Measurements from ENCODE around the gene ASF1A.

ASF1A gene

DNA sequence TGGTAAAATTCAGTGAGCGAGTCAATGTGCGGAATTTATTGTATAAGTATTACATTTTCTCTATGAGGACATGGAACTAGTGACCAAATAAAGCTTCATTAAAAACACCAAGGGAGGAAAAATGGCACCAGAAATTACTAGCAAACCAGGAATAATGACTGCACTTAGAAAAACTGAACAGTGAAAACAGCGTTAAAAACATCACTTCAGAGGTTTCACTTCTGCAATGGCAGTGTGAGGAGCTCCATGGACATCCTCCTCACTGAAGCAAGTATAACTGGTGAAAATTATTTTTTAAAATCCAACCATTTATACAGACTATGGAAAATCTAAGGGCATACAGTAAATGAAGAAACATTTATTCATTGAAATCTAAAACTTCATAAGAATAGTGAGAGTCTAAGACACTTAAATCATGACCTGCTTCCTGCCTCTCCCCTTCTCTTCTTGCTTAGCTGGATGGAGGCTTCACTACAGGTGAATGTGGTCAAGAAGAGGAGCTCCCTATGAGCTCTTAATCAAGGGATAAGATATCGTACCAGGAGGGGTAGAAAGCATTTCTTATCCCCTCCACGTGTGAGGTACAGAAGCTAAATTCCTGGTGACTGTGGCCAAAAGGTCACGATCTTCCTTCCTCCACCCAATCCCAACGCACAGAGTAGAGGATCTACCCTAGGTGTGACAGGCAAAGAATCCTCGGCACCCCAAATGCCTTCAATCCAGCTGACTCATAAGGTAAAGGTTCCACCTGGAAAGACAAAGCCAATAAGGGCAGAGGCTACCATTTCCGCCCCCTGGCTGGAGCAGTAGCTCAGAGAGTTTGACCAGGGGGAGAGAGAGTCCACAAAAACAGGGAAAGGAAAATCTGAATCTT is 12.3 kb upstream of the ASF1A start:
- DNase-seq (ENCODE audit: low spot score): peak; percentile 30

DNA sequence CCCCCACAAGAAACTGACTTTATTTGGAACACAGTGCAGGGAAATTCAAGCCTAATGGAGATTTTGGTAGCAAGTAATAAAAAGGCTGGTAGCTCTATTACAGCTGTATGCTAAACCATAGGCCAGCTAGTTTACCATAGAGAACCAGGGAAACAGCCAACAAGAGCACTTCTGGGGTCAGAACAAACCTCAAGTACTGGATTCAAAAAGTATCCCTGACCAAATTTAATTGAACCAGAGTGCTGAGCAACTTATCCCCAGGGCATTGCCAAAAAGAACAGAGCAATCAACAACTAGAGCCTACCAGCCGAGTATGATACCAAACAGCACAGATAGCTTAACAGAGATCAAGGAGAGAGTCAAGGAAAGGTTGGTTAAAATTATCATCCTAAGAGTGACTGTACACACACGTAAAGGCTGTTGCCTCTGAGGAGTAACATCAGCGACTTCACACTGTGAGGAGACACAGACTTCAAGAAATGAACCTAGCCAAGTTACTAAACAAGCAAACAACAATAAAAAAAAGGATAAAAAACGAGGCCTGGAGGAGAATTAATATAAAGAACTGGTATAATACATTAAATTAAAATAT is 11.5 kb upstream of the ASF1A start:
- DNase-seq (ENCODE audit: low spot score): no peak

DNA sequence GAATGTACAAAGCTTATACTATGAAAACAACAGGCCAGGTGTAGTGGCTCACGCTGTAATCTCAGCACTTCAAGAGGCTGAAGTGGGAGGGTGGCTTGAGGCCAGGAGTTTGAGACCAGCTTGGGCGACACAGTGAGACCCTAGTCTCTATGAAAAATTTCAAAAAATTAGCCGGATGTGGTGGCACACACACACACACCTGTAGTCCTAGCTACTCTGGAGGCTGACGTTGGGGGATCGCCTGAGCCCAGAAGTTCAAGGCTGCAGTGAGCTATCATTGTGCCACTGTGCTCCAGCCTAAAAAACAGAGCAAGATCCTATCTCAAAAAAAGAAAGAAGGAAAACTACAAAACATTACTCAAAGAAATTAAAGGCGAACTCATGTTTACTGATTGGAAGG is 7.3 kb upstream of the ASF1A start:
- no peak for DNase-seq (ENCODE audit: low spot score)

DNA sequence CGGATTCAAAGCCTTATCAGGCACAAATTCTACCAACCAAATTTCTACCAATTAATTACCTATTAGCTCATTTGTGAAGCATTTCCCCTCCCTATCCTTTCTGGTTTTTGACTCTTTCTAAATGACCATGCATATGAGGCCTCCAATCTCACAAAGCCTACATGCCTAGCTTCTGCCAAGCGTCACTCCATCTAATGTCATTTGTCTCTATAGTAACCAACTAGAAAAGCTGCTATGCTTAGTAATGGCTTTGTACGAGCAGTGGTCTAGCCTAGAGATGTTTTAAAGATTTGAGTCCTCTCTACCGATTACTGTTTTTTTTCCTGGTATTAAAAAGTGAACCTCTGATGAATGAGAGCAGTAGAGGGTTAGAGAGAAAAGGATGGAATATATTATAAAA is 4.8 kb upstream of the ASF1A start:
- no peak for DNase-seq (ENCODE audit: low spot score)

DNA sequence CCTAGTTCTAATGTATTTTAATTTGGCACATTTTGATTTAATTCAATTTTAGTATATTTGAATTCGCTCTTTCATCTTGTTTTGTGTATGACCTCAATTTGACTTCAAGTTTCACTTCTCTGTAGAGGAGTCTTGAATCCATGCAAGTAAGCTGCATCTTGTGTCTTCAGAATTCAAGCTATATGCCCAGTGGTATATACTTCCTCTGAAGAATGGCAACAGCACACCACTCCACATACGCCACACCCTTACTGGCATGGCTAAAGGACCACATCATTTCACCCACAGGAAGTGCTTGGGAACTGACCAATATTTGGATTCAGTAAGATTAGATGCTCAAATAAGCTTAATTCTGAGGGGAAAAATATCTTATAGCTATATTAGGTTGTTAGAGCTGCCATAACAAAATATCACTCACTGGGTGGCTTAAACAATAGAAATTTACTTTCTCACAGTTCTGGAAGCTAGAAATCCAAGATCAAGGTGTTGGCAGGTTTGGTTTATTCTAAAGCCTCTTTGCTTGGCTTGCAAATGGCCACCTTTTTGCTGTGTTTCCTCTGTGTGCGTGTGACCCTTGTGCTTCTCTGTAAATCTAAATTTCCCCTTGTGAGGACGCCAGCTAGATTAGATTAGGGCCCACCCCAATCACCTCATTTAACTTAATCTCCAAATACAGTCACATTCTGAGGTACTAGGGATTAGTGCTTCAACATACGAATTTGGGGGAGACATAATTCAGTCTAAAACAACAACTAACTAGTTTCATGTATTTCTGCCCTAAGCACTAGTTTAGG is 2.8 kb upstream of the ASF1A start:
- DNase-seq (ENCODE audit: low spot score): no peak

DNA sequence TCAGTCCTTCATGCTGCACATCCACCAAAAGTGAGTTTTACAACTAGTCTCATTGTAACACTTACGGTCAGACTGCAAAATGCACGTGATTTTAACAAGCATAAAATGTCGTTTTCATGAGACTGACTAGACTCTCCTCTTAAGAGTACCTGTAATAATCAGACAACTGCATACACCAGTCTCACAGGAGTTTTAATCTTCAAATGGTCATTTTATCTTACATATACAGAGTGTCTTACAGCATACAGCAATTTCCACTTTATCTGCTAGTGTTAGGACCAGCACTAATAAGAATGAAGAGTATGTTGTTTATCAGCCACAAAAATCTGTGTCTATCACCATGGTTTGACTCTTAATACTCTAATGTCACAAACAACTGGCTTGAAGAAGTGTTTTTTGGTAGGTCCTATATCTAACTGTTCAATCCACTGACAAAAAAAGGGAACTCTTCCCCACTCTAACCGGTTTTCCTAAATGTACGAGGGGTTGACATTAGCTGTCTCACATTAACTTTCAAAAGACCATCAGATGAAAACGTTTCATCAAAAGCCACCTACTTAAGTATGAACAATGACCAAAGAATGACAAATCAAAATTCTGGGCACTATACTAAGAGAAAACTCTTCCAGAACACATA is 1.5 kb upstream of the ASF1A start:
- peak; percentile 33 for DNase-seq (ENCODE audit: low spot score)

DNA sequence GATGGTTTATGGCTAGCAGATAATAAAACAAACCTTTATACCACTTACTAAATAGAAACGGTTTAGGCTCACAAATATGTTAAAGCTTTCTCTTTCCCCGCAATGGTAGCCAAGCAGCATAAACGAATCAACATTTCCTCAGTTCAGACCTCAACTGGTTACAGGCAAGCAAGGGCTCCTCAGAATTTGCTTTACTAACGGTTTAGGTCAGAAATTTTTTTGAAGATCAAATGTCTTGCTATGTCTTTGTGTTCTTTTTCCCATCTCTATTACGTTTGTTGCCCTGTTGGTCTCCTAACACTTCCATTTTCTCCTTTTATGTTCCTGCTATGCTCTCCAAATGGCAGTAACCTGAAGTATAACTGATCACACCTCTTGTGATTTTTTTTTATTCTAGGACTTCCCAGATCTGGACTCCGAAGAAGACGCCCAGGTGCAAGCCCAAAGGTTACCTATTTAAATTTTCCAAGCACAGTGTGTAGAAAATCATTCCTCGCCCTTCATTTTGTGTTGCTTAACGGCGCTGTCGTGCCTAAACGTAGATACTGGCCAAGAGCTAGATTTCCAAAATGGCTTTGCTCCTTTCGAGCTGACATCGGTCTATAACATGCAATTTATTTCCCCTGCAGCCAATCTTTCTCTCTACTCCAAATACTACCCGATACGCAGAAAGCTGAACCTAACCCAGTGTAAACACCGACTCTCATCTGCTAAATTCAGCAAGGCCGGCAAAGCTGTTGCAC is 717 bp upstream of the ASF1A start:
- peak; percentile 75 for DNase-seq (ENCODE audit: low spot score)

DNA sequence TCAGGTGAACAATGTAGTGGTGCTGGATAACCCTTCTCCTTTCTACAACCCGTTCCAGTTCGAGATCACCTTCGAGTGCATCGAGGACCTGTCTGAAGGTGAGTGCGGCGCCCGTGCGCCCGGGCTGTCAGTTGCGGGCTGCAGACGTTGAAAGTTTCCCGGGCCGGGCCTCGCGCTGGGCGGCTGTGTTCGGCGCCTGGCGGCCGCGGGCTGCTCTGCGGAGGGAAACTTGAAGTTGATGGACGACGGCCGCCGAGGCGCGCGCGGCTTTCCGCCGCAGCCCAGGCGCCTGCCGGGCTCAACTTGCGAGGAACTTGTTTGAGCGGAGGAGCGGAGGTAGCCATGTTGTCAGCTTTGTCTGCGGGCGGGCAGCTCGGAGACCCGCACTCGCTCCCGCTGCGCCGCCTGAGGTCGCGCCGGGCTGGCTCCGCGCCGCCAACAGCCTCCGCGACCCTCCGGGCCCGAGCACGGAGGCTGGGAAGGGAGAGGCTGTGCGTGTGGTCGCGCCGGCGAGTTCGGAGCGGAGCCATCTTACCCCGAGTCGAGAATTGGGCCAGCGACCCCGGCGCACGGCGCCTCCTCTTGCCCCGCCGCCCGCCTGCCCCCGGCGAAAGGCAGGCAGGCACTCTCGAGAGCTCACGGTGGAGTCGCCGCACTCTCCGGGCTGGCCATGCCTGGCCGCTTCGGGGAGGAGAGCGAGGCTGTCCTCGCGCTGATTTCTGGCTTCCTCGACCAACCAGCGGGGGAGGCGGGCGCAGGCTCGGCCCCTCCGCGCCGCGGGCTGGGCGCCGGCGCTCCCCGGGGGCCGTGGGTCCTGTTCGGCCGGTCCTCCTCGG is 691 bp downstream of the ASF1A start:
- DNase-seq (ENCODE audit: low spot score): peak; percentile 83

DNA sequence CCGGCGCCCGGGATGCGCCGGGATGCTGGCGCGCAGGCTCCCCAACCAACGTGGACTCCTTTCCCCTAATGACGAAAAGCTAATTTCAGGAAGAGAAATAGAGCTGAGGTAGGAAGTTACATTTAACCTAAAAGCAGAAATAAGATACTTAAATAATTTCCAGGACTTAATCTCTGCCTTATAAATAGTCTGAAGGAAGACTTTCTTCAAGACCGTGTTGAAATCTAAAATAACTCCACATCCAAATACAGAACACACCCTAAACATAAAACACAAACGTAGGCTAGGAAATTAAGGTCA is 1.3 kb downstream of the ASF1A start:
- DNase-seq (ENCODE audit: low spot score): no peak

DNA sequence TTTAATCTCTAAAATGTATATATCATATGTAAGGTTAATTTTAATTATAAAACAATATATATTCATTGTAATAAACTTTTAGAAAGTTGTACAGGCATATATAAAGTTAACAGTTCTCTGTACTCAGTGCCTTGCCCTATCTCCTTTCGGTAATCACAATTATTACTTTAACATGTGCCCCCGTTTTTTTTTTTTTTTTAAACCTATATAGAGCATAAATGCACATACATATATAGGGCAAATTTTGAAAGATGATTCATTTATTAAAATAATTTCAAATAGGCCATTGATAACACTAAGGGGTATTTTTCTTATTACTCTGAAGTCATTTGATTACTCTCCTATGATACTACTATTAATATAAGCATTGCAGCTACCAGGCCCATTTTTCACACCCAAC is 1.9 kb downstream of the ASF1A start:
- no peak for DNase-seq (ENCODE audit: low spot score)

DNA sequence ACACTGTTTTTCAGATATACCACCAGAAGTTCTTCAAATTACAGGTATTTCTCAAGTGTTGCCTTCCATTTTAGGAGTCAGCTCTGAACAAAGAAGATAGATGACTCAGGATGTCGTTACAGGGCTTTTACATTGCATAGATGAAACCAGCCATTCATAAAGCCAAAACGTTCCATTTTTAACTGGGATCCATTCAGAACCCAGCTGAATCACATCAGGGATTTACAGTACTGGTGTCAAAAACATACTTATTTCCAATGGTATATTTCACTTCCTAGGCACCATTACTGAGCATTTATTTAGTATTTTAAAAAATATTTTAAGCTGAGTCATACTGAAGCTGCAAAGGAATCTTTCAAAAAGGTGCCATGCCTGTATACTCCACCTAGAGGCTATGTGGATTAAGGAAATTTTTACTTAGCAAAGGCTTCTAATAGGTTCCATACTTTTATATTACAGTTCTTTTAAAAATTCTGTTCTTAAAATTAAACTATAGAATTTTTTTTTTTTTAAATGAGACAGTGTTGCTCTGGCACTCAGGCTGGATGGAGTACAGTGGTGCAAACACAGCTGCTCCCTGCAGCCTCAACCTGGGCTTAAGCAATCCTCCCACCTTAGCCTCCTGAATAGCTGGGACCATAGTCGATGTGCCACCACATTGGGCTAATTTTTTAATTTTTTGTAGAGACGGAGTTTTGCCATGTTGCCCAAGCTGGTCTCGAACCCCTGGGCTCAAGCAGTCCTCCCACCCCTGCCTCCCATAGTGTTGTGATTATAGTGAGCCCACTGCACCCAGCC is 2.6 kb downstream of the ASF1A start:
- peak; percentile 80 for DNase-seq (ENCODE audit: low spot score)

DNA sequence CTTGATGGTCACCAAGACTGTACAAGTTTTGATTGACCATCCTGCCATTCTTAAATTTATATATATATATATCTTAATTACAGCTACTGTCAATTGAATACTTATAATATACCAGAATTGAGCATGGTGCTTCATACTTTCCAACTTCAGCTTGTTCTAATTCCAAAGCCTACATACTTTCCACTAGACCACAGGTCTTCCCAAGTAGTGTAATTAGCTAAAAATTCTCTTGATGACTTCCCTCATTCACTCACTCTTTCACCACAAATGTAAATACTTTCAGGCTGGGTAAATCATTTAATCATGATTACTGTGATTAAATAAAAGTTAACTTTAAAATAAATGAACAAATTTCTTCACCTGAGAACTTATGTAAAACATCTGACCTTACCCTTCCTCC is 3.4 kb downstream of the ASF1A start:
- no peak for DNase-seq (ENCODE audit: low spot score)

DNA sequence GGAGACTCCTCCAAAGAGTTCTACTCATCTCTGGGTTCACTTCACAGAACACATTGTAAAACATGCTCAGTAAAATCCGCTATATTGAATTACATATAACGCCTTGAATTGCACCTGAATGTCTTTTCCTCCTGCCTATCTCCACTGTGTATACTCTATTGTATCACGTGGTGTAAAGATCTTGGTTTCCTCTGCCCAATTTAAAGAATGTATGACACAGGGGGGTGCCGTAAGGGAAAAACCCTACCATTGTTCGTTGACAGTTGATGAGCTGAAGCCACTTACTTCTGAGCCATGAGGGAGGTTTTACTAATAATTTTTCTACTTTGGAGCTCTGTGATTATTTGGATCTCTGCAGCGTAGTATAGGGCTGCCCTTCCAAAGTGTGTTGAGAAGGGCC is 6.0 kb downstream of the ASF1A start:
- no peak for DNase-seq (ENCODE audit: low spot score)

DNA sequence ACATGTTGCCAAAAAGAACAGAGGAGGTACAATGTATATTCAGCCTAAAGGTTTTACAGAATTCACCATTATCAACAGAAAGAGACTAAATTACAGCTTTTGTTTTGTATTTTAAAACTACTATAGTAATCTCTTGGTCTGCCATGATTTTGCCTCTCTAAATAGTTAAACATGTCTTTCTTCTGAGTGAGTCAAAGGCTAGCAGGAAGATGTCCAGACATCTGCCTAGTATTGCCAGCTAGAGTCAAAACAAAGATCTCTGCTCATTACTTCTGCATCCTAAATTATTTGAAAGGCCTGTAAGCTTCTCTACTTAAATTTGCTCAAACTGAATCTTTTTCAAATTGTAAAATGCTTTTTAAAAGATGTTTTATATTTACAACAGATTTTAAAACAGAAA is 8.8 kb downstream of the ASF1A start:
- DNase-seq (ENCODE audit: low spot score): peak; percentile 41

DNA sequence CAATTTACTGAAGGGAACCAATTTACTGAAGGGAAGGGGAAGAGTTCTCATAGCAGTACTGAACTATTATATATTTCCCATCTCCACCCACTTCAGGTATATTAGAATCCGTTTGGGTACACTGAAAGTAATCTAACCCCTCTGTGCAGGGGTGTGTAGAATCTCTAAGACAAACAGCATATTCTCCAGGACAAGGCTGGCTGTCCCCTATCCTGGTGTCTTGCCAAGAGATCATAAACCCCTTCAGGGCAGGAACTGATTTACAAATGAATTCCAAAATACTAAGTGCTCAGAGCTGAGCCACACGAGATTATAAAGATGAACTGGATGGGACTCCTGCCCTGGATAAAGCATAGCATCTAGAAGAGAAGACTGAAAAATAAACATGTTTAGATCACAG is 9.2 kb downstream of the ASF1A start:
- no peak for DNase-seq (ENCODE audit: low spot score)

DNA sequence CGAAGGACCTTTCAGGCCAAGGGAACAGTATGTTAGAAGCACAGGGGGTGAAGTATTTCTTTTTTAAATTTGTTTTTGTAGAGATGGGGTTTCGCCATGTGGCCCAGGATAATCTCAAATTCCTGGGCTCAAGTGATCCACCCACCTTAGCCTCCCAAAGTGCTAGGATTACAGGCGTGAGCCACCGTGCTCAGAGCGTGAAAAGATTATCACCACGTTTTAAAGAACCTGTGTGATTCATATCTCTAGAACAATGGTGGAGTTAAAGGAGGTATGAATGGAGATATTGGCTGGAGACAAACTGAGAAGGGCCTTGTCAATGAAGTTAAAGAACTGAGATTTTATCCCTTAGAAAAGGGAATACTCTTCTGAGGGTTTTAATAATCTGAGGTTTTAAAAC is 9.7 kb downstream of the ASF1A start:
- no peak for DNase-seq (ENCODE audit: low spot score)

DNA sequence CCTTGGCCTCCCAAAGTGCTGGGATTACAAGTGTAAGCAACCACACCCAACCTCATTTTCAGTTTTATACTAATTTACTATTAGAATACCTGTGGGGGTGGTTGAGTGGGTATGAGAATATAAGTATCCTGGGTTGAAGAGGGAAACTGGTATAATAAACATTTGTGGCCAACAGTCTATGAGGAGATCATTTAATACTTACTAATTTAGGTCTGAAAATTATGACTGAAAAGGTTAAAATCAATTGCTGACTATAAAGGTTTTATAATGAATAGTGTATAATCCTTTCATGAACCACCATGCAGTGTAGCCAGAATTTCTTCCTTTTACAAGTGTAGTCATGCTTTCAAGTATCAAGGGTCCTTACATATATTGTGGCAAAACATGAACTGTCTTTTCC is 11.1 kb downstream of the ASF1A start:
- DNase-seq (ENCODE audit: low spot score): no peak

DNA sequence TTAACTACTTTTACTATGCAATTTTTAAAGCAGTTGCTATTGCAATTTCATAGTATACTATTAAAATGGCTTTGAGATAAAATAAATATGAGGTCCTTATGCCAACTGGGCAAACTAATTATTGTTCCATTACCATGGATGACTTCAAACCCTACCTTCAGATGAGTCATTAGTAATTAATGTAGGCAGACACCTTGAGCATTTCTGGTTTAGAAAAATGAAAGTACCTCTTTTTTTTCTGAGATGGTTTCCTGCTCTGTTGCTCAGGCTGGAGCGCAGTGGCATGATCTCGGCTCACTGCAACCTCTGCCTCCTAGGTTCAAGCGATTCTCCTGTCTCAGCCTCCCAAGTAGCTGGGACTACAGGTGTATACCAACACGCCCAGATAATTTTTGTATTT is 11.9 kb downstream of the ASF1A start:
- peak; percentile 59 for DNase-seq (ENCODE audit: low spot score)

DNA sequence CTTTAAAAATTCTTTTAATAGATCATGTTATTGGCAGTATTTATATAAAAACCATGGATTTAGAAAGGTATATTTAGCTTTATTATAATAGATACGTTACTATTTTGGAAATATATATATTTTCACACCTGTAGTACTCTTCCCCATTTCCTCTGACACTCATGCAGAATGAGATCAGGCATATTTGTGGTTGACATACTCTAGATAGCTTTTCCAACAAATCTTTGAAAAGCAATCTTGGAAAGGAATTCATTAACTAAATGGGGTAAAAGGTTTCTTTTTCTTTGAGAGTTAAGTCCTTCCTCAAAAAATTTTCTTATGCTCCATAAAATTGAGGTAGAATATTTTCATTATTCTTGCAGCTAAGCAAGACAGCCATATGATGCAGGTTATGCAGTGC is 14.5 kb downstream of the ASF1A start:
- peak; percentile 70 for DNase-seq (ENCODE audit: low spot score)

DNA sequence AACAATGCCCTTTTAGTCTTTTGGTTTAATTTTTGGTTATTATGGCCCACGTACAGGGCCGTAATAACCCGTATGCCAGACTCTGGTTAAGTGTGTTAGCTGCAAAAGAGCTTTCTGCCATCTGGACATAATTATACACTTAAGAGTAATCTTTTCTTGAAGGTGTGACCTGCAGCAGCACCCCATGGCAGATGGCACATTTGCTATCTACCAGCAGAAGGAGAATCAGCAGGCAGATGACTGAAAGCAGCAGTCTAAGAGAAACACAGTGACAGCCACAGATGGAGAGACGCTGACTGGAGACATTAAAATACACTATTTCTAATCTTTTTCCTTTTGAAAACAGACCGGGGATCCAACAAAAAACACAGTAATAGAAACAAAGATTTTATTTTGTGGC is 18.7 kb downstream of the ASF1A start:
- no peak for DNase-seq (ENCODE audit: low spot score)
